GM19397 (cell line): ENCODE data around the gene SYN1.

Experiments used
- ATAC-seq: cut with Tn5 transposase; IDR thresholded peaks from one replicate; pipeline ENCODE4 v1.9.1; 2021; ENCODE audit warnings: mild to moderate bottlenecking, moderate library complexity; ENCODE audit not compliant: unreplicated experiment

The SYN1 gene

DNA sequence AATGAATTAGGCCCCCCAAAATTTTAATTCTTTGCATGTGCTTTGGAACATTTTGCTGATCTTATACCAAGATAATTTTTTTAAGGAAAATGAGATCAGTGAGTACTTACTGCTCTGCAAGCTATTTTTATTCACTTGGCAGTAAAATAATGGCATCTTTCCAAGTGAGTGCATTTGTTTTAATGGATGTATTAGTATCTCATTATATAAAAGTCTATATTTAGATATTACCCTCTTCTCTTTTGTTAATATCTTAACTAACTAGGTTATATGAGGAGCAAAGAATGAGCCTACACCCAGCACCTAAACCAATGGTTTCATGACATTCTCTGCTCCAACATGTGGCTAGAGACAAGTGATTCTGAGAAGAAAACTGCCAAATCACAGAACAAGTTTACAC lies 79.8 kb downstream of the SYN1 start:
- no peak for ATAC-seq

DNA sequence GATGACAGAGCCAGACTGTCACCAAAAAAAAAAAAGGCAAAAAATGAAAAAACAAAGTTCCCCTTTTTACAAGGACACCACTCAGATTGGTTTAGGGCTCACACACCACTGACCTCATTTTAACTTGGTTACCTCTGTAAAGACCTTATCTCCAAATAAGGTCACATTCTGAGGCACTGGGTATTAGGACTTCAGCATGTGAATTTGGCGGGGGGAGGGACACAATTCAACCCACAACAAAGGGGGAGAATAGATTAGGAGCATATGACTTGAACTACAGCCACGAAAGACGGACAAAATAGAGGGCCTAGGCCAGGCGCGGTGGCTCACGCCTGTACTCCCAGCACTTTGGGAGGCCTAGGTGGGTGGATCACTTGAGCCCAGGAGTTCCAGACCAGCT lies 89.6 kb downstream of the SYN1 start:
- ATAC-seq: no peak

DNA sequence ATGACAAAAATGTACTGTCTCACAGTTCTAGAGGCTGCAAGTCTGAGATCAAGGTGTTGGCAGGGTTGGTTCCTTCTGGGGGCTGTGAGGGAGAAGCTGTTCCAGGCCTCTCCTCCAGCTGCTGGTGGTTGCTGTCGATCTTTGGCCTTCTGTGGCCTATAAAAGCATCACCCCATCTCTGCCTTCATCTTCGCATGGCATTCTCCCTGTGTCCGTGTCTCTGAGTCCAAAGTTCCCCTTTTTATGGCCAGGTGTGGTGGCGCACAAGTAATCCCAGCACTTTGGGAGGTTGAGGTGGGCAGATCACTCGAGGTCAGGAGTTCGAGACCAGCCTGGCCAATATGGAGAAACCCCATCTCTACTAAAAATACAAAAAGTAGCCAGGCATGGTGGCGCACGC lies 90.1 kb downstream of the SYN1 start:
- no peak for ATAC-seq

- no peak for ATAC-seq
Observed at GRCh38 chrX:47523713-47524166, 95.9 kb downstream of the SYN1 start.

DNA sequence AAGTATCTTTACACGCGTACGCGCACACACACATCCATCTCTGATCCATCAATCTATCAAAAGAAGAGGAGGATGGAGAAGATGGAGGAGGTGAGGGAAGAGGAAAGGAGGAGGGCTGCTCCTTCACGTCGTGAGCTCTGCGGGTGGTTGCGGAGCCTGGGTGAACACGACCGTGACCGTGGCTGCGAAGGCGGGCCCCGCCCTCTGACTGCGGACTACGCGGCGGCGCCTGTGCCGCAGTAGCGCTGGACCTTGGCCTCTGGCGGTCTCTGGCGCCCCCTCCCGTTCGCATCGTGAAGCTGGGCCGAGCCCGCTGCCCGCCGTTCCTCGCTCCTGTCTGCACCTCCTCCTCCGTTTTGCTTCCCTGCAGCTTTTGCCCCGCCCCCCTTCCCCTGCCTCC lies 96.4 kb downstream of the SYN1 start:
- ATAC-seq: peak; percentile 93
